ENCODE data around the gene FRMD4A. TPM values are rescaled to one million over a fixed set of nuclear protein-coding genes. Genes with fewer than 3 reads are reported as not detected.

Gene FRMD4A
- total RNA-seq, 1 experiment from 2014 or later = 19.6 TPM

DNA sequence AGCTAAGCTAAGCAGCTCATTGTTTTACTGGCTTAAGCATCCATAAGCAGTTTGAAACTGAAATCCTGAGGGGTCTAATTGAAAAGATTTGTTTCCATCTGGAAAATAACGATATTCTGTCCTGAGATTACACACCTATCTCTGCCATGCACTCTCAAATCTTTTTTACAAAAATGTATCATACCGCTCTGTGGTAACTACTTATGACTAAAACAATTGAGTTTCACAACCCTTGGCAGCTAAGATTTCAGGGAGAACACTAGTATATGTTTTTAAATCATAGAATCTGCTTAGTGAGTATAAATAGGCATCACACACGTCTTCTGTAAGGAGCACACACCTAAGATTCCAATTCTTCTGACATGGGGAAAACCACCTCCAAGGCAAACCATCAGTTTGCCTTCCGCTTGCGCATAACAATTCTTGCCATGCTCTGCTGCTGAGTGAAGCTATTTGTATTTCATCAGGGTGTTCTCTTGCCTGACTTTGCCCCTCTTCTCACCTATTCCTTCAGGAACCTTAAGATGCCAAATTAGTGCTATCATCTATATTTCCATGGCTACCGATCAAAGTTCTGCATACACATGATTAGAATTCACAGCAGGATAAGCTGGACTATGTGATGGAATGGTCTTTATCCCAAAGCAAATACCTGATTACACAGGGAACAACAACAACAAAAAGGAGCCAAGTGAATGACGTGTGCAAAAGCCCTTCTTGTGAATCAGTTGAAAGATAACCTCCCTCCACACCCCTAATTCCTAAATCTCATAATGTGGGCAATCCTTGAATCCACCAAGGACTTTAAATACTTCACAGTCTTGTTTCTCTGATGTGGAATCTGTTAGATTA, 703.0 kb downstream of the FRMD4A start:
- Histone ChIP-seq H2BK5ac (ENCODE audit: insufficient read length, low read length) (no peak overlapping the region), H4K8ac (replicated peaks; ENCODE audit: insufficient read length, low read depth, low read length) (no peak overlapping the region), H2BK120ac (ENCODE audit: low read depth, low read length, poor library complexity, severe bottlenecking) (no peak overlapping the region), H4K5ac (ENCODE audit: insufficient read length, low read depth, low read length) (no peak overlapping the region), H3K4me1 (ENCODE audit: insufficient read depth, low read length) (peaks cover 5% of the 10 kb centered on the region; the same call in 1 of the 2 replicates), H3K4me2 (ENCODE audit: insufficient read depth, insufficient read length, low read length) (no peak overlapping the region), H3K27me3 (ENCODE audit: insufficient read depth, low read length) (no peaks in the 10 kb centered on the region), H3K14ac (ENCODE audit: insufficient read depth, low read length) (no peak overlapping the region), H4K20me1 (ENCODE audit: control insufficient read depth, insufficient read depth, insufficient read length) (no peaks in the 10 kb centered on the region), H4K91ac (ENCODE audit: insufficient read length, low read depth, low read length) (no peak overlapping the region), H3K9ac (ENCODE audit: extremely low read depth, insufficient read length, low read length) (no peak overlapping the region), H3K18ac (ENCODE audit: insufficient read length, low read depth, low read length) (no peak overlapping the region), H2BK12ac (ENCODE audit: insufficient read length, low read depth, low read length) (no peak overlapping the region), H3K79me1 (ENCODE audit: insufficient read depth, low read depth, low read length, poor library complexity, severe bottlenecking) (no peaks in the 10 kb centered on the region), H2BK20ac (ENCODE audit: low read depth, low read length, poor library complexity, severe bottlenecking) (no peak overlapping the region), H3T11ph (ENCODE audit: low read length) (no peak overlapping the region), H2AK5ac (ENCODE audit: insufficient read length, low read length) (no peak overlapping the region), H3K27ac (ENCODE audit: insufficient read length, low read depth, low read length) (no peak overlapping the region), H3K9me3 (ENCODE audit: control insufficient read depth, low read depth, low read length) (no peaks in the 10 kb centered on the region), H3K4ac (ENCODE audit: low read depth, low read length) (no peak overlapping the region), H2AFZ (ENCODE audit: low read length) (no peak overlapping the region), H3K23me2 (ENCODE audit: insufficient read length, low read depth, low read length, poor library complexity, severe bottlenecking) (no peaks in the 10 kb centered on the region), H3K23ac (ENCODE audit: insufficient read length, low read depth, low read length) (no peak overlapping the region), H3K56ac (ENCODE audit: insufficient read length, low read depth, low read length) (no peak overlapping the region), H3K79me2 (ENCODE audit: insufficient read depth, low read length) (no peaks in the 10 kb centered on the region), H2BK15ac (ENCODE audit: low read depth, low read length) (no peak overlapping the region)
- H3K27ac Mint-ChIP-seq = no peak overlapping the region
- H3K27me3 Mint-ChIP-seq (ENCODE audit: low read depth) = no peaks in the 10 kb centered on the region
- peaks cover 6 to 10% of the 10 kb centered on the region in 2 experiments; a peak in 2 of 4 replicates for H3K4me1 Mint-ChIP-seq
- no peak for DNase-seq
- WGBS (ENCODE audit: extremely low coverage, insufficient read length, low lambda C conversion rate) = no CpG with 5 or more reads among the region's 7 CpGs
- peaks cover 0 to 6% (median 0%) of the 10 kb centered on the region in 3 experiments; a peak in 1 of 7 replicates for H3K36me3 Mint-ChIP-seq (ENCODE audit: insufficient read depth in 1 of 3, low read depth in 3 of 3)
- no peak overlapping the region for H3K4me3 Mint-ChIP-seq
- no peaks in the 10 kb centered on the region for H3K9me3 Mint-ChIP-seq
- TF ChIP-seq, protein P1, sequence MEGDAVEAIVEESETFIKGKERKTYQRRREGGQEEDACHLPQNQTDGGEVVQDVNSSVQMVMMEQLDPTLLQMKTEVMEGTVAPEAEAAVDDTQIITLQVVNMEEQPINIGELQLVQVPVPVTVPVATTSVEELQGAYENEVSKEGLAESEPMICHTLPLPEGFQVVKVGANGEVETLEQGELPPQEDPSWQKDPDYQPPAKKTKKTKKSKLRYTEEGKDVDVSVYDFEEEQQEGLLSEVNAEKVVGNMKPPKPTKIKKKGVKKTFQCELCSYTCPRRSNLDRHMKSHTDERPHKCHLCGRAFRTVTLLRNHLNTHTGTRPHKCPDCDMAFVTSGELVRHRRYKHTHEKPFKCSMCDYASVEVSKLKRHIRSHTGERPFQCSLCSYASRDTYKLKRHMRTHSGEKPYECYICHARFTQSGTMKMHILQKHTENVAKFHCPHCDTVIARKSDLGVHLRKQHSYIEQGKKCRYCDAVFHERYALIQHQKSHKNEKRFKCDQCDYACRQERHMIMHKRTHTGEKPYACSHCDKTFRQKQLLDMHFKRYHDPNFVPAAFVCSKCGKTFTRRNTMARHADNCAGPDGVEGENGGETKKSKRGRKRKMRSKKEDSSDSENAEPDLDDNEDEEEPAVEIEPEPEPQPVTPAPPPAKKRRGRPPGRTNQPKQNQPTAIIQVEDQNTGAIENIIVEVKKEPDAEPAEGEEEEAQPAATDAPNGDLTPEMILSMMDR (conservative IDR thresholded peaks at IDR 0.05) = no peak

Data from H9 (cell line).